CD4-positive, alpha-beta T cell treated with Interleukin-1 beta for 1 hour (primary cell): ENCODE results near the gene TAS2R38.

Source experiments
- DNase-seq, 2 donors: peaks; one replicate each; pipeline ENCODE4 v3.0.0-alpha.2; 2020 to 2022

The TAS2R38 gene

GRCh38 chr7:141975806-141976523 lies 2.4 kb upstream of the TAS2R38 start:
- DNase-seq: peak; percentile 58 to 60

GRCh38 chr7:141974831-141975230 lies 1.3 kb upstream of the TAS2R38 start:
- peak in 1 of 2 donors; percentile 9 for DNase-seq

GRCh38 chr7:141960687-141961422 lies 12.7 kb downstream of the TAS2R38 start:
- DNase-seq: no peak

- no peak for DNase-seq
Observed at GRCh38 chr7:141956084-141956483, 17.5 kb downstream of the TAS2R38 start.

- DNase-seq: no peak
Observed at GRCh38 chr7:141954334-141954733, 19.2 kb downstream of the TAS2R38 start.

- no peak for DNase-seq
Observed at GRCh38 chr7:141952461-141952860, 21.1 kb downstream of the TAS2R38 start.

- DNase-seq: peak in 1 of 2 donors; percentile 28
Observed at GRCh38 chr7:141950806-141951205, 22.8 kb downstream of the TAS2R38 start.

GRCh38 chr7:141949911-141950310 lies 23.7 kb downstream of the TAS2R38 start:
- no peak for DNase-seq

GRCh38 chr7:141949451-141949850 lies 24.1 kb downstream of the TAS2R38 start:
- no peak for DNase-seq

- no peak for DNase-seq
Observed at GRCh38 chr7:141949021-141949420, 24.6 kb downstream of the TAS2R38 start.

GRCh38 chr7:141946796-141947195 lies 26.8 kb downstream of the TAS2R38 start, which contains the start of gene CLEC5A:
Gene CLEC5A (minus strand): TSS chr7:141946974. CDS start chr7:141946292, 682 bp downstream.
- no peak for DNase-seq

GRCh38 chr7:141945356-141945755 lies 28.2 kb downstream of the TAS2R38 start:
- DNase-seq: peak; percentile 5 to 51

- no peak for DNase-seq
Observed at GRCh38 chr7:141944811-141945210, 28.8 kb downstream of the TAS2R38 start.

- DNase-seq: no peak
Observed at GRCh38 chr7:141943846-141944245, 29.7 kb downstream of the TAS2R38 start.

- no peak for DNase-seq
Observed at GRCh38 chr7:141941075-141941474, 32.5 kb downstream of the TAS2R38 start.

- no peak for DNase-seq
Observed at GRCh38 chr7:141930211-141930610, 43.4 kb downstream of the TAS2R38 start.

- no peak for DNase-seq
Observed at GRCh38 chr7:141928845-141929195, 44.8 kb downstream of the TAS2R38 start.

GRCh38 chr7:141928146-141928844 lies 45.3 kb downstream of the TAS2R38 start:
- DNase-seq: no peak
